ENCODE data around the gene KCNE5.

DNA sequence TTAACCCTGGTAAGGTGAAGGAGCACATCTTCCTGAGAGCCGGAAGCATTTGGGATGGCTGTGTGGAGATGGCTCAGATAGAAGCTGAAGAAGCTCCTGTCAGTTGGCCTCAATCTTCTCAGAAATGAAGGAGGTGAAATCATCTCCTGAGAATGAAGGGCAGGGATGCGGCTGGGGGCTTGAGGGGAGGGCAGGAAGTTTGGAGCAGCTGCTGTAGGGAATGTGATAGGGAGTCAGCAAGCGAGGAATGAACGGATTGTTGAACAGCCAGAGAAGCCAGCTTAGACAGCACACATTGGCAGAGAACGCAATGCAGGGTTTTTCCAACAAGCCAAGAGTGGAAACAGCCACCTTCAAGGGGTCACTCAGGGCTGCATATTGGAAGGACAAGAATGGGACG lies 10.0 kb downstream of the KCNE5 start:
- TF ChIP-seq YY1 (IDR thresholded peaks at IDR 0.05; ENCODE audit: insufficient read depth, insufficient read length): no peak
- TF ChIP-seq ZNF274 (IDR thresholded peaks at IDR 0.05; ENCODE audit: low read depth, low read length): no peak
- no peak for TF ChIP-seq SUZ12 (IDR thresholded peaks at IDR 0.05; ENCODE audit: extremely low read depth, insufficient read depth, insufficient read length)

All from NT2/D1 (cell line).